Stimulated activated CD8-positive, alpha-beta memory T cell treated with anti-CD3 and anti-CD28 coated beads, Interleukin-7, amount 100 ng/mL, for 1 hour (primary cell): ENCODE results near the gene SPTB.

Experiments used
- DNase-seq, 2 donors: peaks; one replicate each; pipeline ENCODE4 v3.0.0-alpha.2; 2020; ENCODE audit warnings: low read depth in 2 of 2

The SPTB gene

DNA sequence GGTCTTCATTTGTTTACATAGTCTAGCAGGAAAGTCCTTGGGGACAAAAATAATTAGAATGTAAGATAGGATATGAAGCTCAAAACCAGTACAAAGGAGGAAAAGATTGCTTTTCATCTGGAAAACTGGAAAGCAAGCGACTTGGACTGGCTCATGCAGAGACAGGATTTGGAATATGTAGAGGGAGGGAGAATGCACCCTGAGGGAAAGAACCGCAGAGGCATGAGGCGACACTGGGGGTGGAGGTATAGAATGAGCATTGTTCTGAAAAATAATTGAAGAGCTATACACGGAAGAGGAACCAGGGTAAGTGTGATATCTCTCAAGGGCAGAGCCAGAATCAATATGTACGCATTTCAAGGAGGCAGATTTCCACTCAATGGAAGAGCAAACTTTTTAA, 90.0 kb downstream of the SPTB start:
- DNase-seq, result no peak

DNA sequence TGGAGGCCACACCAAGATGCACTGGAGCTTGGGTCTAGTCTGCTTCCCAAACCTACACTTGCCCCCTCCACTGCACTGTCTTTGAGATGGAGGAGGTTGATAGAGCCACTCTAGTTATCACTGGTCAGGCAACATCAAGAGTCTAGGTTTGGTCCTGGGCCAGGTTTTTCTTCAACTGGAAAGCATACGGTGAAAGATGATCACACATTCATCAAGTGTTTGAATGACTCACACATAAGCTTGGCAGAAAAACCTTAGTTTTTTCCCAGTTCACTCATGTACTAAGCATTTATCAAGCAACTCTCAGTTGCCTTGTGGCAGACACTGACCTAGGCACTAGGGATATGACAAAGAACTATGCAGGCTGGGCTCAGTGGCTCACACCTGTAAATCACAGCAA, 91.0 kb downstream of the SPTB start:
- DNase-seq, result no peak

DNA sequence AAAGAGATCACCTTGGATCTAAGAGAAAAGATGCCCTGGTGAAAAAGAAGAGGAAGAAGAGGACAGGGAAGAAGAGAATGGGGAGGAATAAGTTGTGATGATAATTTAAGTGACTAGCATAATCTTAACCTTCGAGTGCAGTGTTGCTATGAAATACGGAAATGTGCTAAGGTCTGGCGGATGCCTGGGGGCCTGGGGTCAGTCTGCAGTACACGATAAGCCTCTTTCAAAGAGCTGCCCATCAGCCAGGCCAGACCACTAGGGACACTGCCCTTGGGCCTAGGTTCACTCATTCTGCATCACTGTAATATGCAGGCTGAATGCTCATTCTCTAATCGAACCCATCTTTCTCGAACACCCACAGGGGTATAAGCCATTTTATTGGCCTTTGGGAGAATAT, 92.1 kb downstream of the SPTB start:
- no peak for DNase-seq

DNA sequence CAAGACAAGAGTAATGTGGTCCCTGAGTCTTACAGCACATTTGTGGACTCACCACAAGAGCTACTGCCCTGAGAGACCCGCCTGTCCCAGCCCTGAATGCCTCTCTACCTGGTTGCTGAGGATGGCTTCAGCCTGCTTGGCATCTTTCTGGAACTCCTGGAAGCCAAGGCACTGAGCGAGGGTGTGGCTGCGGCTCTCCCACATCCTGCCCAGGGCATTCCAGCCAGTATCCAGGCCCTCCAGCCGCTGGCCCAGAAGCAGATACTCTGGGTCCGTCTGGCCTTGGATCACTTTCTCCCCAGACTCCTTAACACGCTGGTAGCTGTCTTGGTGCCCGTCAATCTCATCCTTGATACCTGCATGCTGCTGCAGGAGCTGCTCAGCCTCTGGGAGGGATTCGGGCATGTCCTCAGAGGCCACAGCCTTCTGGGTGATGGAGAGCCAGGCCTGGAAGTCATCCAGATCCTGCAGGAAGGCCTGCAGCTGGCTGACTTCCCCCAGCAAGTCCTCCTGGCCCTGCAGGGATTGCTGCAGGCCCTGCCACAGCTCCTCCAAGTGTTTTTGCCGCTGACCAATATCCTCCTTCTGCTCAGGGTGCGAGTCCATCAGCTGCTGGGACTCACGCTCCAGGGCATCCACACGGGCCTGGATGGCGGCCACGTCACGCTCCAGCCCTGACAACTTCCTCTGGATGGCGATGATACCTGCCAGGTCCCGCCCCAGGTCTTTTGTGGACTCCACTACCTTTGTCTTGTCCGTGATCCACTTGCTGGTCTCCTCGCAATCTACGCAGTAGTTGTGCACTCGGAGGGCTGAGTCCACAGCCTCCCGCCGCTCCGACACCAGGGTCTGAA, 93.2 kb downstream of the SPTB start:
- DNase-seq, result no peak

DNA sequence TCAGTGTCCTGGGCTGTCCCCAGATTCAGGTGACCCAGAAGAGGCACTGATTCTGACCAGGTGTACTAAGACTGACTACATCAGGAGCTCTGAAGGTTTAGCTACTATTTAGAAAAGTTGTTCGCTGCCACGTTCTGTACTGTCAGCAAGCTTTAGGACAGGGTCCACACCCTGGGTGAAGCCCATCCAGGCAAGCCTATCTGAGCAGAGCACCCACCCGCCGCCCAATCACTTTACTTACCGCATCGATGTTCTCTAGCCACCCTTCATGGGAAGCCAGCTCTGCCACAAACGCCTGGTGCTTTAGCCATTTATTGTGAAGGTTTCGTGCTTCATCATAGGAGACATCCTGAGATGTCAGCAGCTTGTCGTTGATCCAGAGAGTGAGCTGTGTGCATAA, 95.7 kb downstream of the SPTB start:
- DNase-seq, result no peak

DNA sequence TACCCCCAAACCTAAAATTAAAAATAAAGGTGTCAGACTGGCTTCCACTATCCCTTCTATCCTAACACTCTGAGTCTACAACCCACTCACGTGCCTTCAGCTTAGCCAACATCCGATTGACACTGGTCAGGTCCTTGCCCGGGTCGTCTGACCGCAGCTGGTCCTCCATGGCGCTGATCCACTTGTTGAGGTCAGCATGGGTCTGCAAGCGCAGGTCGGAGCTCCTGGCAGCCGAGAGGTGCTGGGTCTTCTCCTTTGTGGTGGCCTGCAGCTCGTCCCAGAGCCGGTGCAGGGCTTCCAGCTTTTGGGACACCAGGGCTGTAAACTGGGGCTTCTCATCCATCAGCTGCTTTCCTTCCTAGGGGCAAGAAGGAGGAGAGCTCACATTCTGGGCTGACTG, 97.5 kb downstream of the SPTB start:
- DNase-seq, result no peak

DNA sequence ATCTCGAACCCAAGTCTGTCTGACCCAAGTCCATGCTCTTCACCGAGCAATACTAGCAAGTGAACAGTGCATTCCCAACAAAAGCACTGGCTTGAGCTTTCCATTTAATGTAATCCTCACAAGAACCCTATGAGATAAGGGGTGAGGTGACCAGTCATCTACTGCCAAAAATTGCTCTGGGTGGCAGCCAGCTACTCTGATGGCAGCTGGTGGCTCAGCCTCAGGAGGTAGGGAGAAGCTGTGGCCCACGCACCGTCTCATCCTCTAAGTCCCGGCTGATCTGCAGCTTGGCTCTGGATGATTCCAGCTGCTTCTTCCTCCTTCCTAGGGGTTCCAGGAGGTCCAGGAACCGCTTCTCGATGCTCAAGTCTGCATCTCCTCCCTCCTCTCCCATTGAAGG, 100.2 kb downstream of the SPTB start:
- no peak for DNase-seq

DNA sequence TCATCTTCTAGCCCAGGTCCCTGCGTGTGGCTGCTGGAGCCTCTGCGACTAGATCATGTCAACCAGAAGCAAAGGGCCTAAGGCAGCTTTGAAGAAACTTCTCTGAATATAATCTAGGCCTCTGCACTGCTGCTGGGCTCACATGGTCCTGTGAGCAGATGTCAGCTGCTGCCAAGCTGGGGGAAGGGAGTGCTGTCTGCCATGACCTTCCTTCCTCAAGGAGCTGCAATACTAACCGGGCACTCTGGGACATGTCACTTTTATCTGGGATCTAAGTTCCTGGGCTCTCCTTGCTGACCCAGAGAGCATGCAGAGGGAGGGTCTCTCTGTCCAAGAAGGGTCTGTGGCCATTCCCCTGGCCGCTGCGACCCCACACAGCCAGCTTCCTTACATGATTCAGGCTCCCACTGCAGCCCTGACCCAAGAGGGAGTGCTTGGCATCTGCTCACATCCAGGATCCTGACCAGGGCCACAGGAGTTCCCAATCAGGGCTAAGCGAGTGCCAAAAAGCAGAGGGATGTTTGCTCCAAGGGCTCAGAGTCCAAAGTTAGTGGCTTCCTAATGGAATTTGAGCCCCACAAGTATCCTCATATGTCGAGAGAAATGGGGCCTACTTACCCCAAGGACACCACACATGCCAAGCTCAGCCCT, 101.5 kb downstream of the SPTB start:
- DNase-seq, result no peak

DNA sequence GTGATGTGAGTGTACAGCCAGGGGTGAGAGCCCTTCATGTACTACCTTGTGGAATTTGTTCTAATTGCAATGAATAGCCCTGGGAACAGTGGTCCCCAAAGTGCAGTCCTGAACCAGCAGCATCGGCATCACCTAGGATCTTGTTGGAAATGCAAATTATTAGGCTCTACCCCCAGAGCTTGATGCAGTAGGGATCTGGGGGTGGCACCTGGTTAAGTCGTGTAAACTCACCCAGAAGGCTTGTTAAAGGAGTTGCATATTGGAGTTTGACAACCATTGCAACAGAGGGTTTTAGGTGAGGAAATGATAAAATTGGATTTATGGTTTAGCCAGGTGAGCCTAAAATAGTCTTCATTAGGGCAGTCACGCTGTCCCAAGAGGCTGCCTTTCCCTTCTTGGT, 102.2 kb downstream of the SPTB start:
- DNase-seq, result no peak

DNA sequence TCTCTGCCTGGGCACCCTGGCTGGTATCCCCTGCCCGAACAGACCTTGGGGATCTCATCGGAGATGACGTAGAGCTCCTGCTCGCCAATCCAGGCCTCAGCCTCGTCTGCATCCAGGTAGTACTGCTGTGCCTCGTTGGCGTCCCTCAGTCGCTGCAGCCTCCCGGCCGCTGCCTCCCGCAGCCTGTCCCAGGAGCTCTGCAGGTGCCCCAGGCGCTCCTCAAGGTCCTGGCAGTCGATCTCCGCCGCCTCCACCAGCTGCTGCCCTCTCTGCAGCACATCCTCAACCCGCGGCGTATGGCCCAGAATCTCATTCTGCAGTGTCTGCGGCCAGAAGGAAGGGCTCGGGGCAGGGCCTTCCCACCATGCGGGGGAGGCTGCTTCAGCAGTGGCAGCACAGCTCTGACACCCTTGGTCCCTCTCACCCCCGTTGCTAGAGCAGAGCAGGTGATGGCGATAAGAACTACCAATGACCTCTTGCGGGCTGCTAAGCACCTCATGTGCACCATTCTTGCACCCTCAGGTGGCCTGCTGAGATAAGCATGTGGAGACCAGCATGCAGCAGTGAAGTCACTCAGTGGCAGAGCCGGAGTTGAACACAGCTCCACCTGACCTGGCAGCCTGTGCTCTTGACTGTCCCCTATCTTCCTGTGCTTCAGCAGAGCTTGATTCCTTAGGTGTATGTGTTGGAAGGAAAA, 104.5 kb downstream of the SPTB start:
- DNase-seq, result no peak

DNA sequence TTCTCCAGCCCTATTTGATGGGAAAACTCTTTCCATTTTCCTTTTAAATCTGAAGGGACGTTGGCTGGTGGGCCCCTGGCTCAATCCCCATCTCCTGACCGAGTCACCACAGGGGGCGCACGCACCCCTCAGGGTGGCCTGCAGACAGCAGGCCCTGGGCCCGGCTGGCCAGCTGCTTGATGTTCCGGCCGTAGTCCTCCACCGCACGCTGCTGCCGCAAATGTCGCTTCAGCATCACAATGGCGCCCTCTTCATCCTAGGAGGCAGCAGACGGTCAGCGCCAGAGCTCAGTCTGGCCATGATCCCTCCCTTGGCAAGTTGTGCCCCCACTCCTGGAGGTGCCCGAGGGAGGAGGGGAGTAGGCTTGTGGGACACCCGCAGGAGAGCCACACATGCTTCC, 105.4 kb downstream of the SPTB start:
- DNase-seq, result no peak

DNA sequence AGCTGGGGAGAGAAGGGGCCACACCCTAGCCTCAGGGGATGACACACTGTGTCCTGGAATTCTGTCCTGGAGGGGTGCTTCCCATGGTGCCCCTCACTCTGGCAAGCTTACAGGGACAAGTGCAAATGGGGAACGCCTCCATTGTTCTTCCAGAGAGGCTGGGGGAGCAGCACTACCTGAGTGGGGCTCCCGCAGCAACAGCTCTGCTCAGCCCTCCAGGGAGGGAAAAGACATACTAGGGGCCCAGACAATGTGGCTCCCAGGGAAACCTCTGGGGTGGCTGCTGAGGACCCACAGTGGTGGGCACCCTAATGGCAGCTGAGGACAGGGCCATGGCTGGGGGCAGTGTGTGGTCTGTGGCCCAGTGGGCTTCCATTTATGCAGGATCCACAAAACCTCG, 106.1 kb downstream of the SPTB start:
- no peak for DNase-seq

DNA sequence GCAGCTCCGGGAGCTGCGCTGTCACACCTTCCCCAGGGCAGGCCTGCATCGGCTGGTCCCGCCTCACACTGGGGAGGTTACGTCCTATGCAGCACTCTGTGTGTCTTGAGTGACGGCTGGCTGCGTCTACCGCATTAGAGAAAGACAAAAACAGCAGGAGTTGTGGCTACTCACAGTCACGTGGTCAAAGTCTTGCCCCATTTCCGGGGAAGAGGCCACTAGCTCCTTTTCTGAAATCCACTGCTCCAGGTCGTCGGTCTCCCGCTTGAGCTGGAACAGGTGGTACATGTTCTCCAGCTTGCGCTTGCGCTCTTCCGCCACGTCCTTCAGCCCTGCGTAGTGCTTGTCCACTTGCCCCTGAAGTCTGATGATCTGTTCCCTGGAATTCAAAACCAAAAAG, 106.7 kb downstream of the SPTB start:
- no peak for DNase-seq

DNA sequence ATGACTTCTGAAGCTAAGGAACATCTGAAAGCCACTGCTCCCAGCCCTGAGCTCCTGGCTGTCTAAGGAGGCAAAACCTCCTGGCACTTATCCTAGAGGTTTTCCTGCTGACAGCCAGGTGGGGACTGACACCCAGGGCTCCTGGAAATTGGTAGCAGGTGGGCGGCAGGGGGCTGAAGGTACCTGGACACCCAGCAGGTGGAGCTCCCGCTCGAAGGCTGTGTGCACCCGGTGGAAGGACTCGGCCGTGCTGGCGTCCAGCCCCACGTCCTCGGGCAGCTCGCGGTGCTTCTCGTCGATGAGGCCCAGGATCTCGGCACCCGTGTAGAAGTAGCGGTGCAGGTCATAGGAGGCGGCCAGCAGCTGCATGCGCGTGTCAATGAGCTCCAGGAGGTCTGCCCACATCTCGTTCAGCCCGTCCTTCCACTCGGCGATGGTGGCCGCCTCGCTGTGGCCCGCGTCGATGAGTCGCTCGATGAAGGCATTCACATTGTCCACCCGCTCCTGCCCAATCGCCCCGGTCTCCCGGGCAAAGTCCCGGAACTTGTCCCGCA, 107.2 kb downstream of the SPTB start:
- DNase-seq, result no peak

DNA sequence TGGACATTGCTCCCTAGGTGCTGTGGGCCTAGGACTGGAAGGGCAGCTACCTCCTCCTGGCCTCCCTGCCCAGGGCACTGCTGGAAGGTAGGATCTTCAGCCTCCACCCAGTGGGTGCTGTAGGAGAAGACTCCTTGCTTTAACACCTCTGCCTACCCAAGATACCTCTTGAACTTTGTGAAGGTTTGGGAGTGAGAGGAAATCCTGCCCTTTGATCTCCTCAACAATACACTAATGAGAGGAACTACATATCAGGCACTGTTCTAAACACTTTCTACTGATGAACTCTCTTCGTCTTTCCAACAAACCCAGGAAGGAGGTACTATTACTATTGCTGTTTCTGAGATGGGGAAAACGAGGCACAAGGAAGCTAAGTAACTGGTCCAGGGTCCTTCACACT, 108.5 kb downstream of the SPTB start:
- DNase-seq, result no peak

DNA sequence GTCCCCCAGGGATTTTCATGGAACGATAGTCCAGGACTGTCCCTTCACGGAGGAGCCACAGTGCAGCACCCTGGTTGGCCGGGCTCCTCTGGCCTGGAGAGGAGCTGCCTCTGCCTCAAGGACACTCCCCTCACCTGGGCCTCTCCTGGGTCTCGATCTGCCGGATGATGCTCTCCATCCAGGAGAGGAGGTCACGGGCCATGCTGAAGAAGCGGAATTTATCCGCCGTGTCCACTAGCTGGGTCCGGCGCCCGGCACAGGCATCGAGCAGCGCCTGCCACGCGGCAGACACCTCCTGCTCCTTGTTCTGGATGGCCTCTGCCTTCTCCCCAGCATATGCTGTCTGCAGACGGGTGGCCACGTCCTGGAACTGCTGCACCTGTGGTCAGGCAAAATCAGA, 109.0 kb downstream of the SPTB start:
- no peak for DNase-seq

DNA sequence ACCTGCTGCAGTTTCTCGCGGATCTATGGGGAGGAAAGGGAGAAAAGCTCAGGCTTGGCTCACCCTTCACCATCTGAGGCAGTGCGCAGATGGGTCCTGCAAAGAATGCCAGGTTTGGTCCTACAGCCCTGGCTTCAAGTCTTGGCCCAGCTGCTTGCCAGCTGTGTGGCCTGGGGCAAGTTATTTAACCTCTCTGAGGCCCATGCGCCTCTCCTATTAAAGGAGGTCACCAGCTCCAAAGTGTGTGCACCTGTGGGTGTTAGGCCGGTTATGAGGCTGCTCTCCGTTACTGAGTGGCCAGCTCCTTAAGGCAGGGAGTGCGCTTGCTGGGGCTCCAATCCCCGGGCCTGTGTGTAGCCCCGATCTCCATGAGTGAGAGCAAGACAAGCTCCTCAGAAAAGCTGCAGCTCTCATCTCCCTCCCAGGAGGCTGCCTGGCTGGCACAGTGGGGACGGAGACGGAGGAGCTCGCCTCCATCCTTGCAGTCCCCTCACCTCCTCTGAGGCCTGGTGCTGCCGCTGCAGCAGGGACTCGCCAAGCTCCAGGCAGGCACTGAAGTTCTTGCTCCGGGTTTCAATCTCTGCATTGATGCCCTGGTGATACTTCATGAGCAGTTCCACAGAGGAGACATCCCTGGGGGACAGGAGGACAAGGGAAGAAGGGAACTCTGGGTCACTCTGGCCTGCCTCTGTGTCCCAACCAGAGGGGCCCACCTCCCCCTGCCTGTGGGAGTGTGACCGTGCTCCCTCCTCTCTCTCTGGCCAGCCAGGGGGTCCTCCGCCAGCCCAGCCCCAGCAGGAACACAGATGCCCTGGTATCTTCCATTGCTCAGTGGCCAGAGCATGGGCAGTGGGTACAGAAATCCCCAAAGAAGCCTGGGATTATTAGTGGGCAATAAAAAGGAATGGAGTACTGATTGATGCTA, 110.3 kb downstream of the SPTB start:
- no peak for DNase-seq

DNA sequence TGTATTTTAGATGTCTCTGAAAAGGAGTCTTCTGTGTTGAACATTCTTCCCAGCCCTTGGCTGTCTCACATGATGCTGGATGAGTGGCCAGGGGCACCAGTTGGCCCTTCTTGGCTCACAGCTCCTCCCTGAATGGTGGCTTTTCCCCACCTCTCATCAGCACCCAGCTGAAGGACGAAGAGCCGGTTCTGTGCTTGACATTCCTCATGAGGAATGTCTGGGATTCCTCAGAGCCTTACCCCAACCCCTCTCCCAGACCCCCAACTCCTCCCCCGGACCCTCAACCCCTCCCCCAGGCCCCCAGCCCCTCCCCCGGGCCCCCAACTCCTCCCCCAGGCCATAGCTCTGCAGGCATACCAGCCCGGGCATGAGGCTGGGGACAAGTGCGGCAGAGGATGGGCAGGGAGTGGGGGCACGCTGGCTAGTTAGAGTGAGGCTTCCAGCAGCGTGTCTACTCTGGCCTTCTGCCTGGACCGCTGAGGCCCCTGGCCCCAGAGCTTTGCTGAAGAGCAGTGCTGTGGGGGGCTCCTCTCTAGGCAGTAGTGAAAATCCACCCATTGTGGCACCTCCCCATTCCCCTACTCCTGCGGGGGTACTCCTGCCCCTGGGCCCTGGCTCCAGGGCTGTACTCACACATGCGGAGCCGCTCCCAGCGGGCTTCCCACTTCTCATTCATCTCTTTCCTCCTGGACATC, 111.2 kb downstream of the SPTB start:
- no peak for DNase-seq

DNA sequence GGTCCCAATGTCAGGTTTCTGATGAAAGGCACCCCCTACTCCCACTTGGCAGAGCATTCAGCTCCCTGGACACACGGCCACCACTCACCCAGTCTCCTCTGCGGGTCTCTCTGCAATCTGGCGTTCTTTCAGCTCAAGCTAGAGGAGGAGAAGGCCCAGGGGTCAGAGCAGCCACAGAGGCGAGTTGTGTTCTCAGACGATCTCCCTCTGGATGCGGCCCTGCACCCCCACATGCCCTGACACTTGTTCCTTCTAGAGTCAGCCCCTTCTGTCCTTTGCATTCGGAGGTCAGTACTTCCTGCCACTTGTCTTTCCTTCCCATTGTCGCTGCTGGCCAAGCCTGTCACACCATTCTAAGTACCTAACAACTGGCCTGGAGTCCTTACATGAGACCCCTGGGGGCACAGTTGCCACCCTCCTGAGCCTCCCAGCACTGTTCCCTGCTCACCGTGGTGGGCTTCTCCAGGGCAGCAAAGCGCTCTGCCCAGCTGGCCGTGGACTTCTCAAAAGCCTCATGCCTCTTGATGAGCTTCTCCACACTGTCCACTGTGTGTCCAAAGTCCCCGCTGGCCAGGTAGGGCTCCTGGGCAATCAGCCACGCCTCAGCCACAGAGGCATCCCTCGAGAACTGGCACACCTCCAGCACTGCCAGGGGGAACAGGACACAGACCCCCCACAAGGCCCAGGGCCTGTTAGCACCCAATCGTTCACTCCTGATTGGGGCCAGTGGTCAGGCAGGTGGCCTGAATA, 112.3 kb downstream of the SPTB start:
- DNase-seq, result no peak

DNA sequence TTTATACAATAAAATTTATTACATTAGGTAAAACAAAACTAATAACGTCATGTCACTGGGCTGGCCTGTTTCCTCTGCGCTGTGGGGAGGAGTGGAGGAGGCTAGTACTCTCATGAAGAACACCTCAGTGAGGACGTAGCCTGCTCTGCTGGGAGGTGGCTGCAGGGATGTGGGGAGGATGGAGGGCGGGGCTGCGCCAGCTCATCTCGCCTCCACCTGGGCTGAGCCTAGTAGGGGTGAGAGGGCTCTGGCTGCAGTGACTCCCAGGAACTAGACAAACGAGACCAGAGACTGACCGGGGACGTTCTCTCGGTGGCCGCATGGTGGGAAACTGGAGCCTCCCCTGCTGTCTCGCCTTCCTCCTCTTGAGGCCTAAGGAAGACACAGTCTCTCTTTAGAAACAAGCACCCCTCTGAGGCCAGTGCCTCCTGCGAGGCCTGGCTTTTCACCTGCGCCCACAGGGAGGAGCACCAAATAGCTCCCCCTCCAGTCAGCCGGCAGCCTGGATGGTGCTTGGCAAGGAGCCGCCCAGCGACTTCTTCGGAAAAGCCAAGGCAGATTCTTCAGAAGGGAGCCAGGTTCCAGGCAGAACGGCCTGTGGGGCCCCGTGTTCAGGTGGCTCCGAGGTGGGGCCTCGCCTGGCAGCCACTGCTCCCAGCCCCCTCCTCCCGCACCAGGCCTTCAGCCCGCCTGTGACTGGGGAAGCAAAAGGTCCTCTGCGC, 113.1 kb downstream of the SPTB start:
- DNase-seq, result no peak
